Brain microvascular endothelial cell (primary cell): Measurements from ENCODE around the gene YY2.

Experiments used
- DNase-seq: peaks from one replicate; pipeline ENCODE4 v3.0.0-alpha.2; 2020
- H3K27ac ChIP-seq: fragments of 250-450 bp; sonication (Bioruptor Pico); 2 replicates; pipeline ENCODE4 v1.5.1; 2020; ENCODE audit warnings: mild to moderate bottlenecking, moderate library complexity
- H3K27me3 ChIP-seq: fragments of 250-450 bp; sonication (Bioruptor Pico); replicated peaks from 2 replicates; pipeline ENCODE4 v1.5.1; 2020; ENCODE audit warnings: mild to moderate bottlenecking
- H3K36me3 ChIP-seq: fragments of 250-450 bp; sonication (Bioruptor Pico); replicated peaks from 2 replicates; pipeline ENCODE4 v1.5.1; 2020; ENCODE audit warnings: mild to moderate bottlenecking
- H3K4me3 ChIP-seq: 2 replicates; pipeline ENCODE4 v1.5.1; 2011; ENCODE audit warnings: low read depth, mild to moderate bottlenecking, control low read depth, low read length, moderate library complexity
- CTCF ChIP-seq: IDR thresholded peaks from 2 replicates; pipeline ENCODE4 v1.5.1; 2011; ENCODE audit warnings: low read depth, mild to moderate bottlenecking, moderate library complexity, low read length, control low read depth, inconsistent platforms; ENCODE audit errors: missing control alignments
- in situ Hi-C: cut with HindIII; loops from 2 replicates; pipeline ENCODE4 v1.10.0; 2017; ENCODE audit warnings: low sequenced_read_pairs, low pct_ligation_motif_present

The YY2 gene

GRCh38 chrX:21881881-21882574 is 26.2 kb downstream of the YY2 start:
- in situ Hi-C loops, result no loop called here
- Histone ChIP-seq H3K27ac (no peak overlapping the region), H3K4me3 (no peak overlapping the region), H3K36me3 (no peaks in the 10 kb centered on the region), H3K27me3 (no peaks in the 10 kb centered on the region)
- no peak for TF ChIP-seq CTCF
- DNase-seq, result no peak

- Histone ChIP-seq H3K27me3 (no peaks in the 10 kb centered on the region), H3K36me3 (no peaks in the 10 kb centered on the region), H3K4me3 (no peak overlapping the region), H3K27ac (no peak overlapping the region)
- in situ Hi-C loops, result no loop called here
- DNase-seq, result peak; percentile 8
- TF ChIP-seq CTCF, result no peak
Observed at GRCh38 chrX:21883258-21883657, 27.5 kb downstream of the YY2 start.

GRCh38 chrX:21885568-21885967 is 29.8 kb downstream of the YY2 start:
- H3K36me3 ChIP-seq, result no peaks in the 10 kb centered on the region
- no peak for TF ChIP-seq CTCF
- H3K27ac ChIP-seq, result no peak overlapping the region
- DNase-seq, result peak; percentile 39
- H3K4me3 ChIP-seq, result no peak overlapping the region
- H3K27me3 ChIP-seq, result no peaks in the 10 kb centered on the region
- in situ Hi-C loops, result no loop called here

GRCh38 chrX:21905313-21905712 is 49.5 kb downstream of the YY2 start:
- no peaks in the 10 kb centered on the region for H3K36me3 ChIP-seq
- H3K27ac ChIP-seq, result no peak overlapping the region
- no peaks in the 10 kb centered on the region for H3K27me3 ChIP-seq
- no peak overlapping the region for H3K4me3 ChIP-seq
- TF ChIP-seq CTCF, result no peak
- no peak for DNase-seq
- in situ Hi-C loops, result no loop called here

- TF ChIP-seq CTCF, result no peak
- no peaks in the 10 kb centered on the region for H3K36me3 ChIP-seq
- H3K4me3 ChIP-seq, result no peak overlapping the region
- DNase-seq, result no peak
- in situ Hi-C loops, result no loop called here
- no peak overlapping the region for H3K27ac ChIP-seq
- H3K27me3 ChIP-seq, result no peaks in the 10 kb centered on the region
Observed at GRCh38 chrX:21905953-21906352, 50.2 kb downstream of the YY2 start.

GRCh38 chrX:21907260-21907659 is 51.5 kb downstream of the YY2 start:
- DNase-seq, result no peak
- Histone ChIP-seq H3K4me3 (no peak overlapping the region), H3K27ac (no peak overlapping the region), H3K36me3 (no peaks in the 10 kb centered on the region), H3K27me3 (no peaks in the 10 kb centered on the region)
- in situ Hi-C loops, result no loop called here
- TF ChIP-seq CTCF, result no peak
